Stimulated activated CD8-positive, alpha-beta memory T cell treated with anti-CD3 and anti-CD28 coated beads, Interleukin-4, amount 100 ng/mL, for 4 hours (primary cell): ENCODE results near the gene GLB1L3.

Source experiments
- DNase-seq, 2 donors: peaks; one replicate each; pipeline ENCODE4 v3.0.0-alpha.2; 2020; ENCODE audit warnings: low read depth in 2 of 2, low spot score in 1 of 2

Gene GLB1L3

GRCh38 chr11:134358856-134359490 lies 82.8 kb downstream of the GLB1L3 start:
- no peak for DNase-seq

GRCh38 chr11:134359646-134360045 lies 83.5 kb downstream of the GLB1L3 start:
- DNase-seq = no peak

GRCh38 chr11:134360050-134360835 lies 84.1 kb downstream of the GLB1L3 start:
- peak; percentile 19 to 43 for DNase-seq

- DNase-seq = no peak
These were observed 85.5 kb downstream of the GLB1L3 start for GRCh38 chr11:134361661-134362060.

GRCh38 chr11:134362192-134362901 lies 86.2 kb downstream of the GLB1L3 start:
- no peak for DNase-seq

GRCh38 chr11:134363161-134363560 lies 87.0 kb downstream of the GLB1L3 start:
- DNase-seq = no peak

GRCh38 chr11:134363592-134363991 lies 87.4 kb downstream of the GLB1L3 start:
- DNase-seq = no peak

- no peak for DNase-seq
These were observed 88.1 kb downstream of the GLB1L3 start for GRCh38 chr11:134364261-134364660.

- DNase-seq = no peak
These were observed 89.1 kb downstream of the GLB1L3 start for GRCh38 chr11:134365011-134365925.

GRCh38 chr11:134366254-134366653 lies 90.1 kb downstream of the GLB1L3 start:
- no peak for DNase-seq

- no peak for DNase-seq
These were observed 91.6 kb downstream of the GLB1L3 start for GRCh38 chr11:134367781-134368180.
